Epithelial cell of proximal tubule (primary cell): ENCODE measurements around the gene MAST4. TPM values are rescaled to one million over a fixed set of nuclear protein-coding genes. Genes with fewer than 3 reads are reported as not detected.

Experiments used
- DNase-seq: peaks from one replicate; pipeline ENCODE4 v3.0.0-alpha.2; 2011; ENCODE audit warnings: low read depth
- H3K4me3 ChIP-seq: 2 replicates; pipeline ENCODE4 v1.5.1; 2011; ENCODE audit warnings: low read depth, mild to moderate bottlenecking, low read length
- CTCF ChIP-seq: conservative IDR thresholded peaks from 2 replicates; pipeline ENCODE4 v1.5.1; 2012; ENCODE audit warnings: low read depth, mild to moderate bottlenecking, low read length
- total RNA-seq: library from RNA; depleted of rRNA; stranded (reverse); fragments of >200 nt; gene quantifications from 2 replicates; pipeline ENCODE4 v1.2.3, GENCODE V29; 2015

MAST4 gene
- total RNA-seq, 1 donor from 2014 or later, result 17.3 TPM

- no peak overlapping the region for H3K4me3 ChIP-seq
- TF ChIP-seq CTCF, result no peak
- DNase-seq, result no peak
Observed at GRCh38 chr5:66554884-66555283, 41.3 kb upstream of the MAST4 start.

- no peak for DNase-seq
- H3K4me3 ChIP-seq, result no peak overlapping the region
- no peak for TF ChIP-seq CTCF
Observed at GRCh38 chr5:66558560-66558959, 37.6 kb upstream of the MAST4 start.

- H3K4me3 ChIP-seq, result no peak overlapping the region
- TF ChIP-seq CTCF, result no peak
- DNase-seq, result no peak
Observed at GRCh38 chr5:66560371-66560770, 35.8 kb upstream of the MAST4 start.

- no peak for TF ChIP-seq CTCF
- no peak for DNase-seq
Observed at GRCh38 chr5:66561256-66561990, 34.8 kb upstream of the MAST4 start.

GRCh38 chr5:66565878-66566277 lies 30.3 kb upstream of the MAST4 start:
- TF ChIP-seq CTCF, result no peak
- no peak for DNase-seq
- no peak overlapping the region for H3K4me3 ChIP-seq

More at GRCh38 chr5:66561256-66561990, 34.8 kb upstream of the MAST4 start:
- no peak overlapping the region for H3K4me3 ChIP-seq

GRCh38 chr5:66567474-66567873 lies 28.7 kb upstream of the MAST4 start:
- no peak for TF ChIP-seq CTCF
- DNase-seq, result no peak

GRCh38 chr5:66570201-66570600 lies 26.0 kb upstream of the MAST4 start:
- no peak for TF ChIP-seq CTCF

More at GRCh38 chr5:66567474-66567873, 28.7 kb upstream of the MAST4 start:
- H3K4me3 ChIP-seq, result no peak overlapping the region

More at GRCh38 chr5:66570201-66570600, 26.0 kb upstream of the MAST4 start:
- DNase-seq, result no peak
- no peak overlapping the region for H3K4me3 ChIP-seq
